ENCODE results near the gene KCNA10.

DNA sequence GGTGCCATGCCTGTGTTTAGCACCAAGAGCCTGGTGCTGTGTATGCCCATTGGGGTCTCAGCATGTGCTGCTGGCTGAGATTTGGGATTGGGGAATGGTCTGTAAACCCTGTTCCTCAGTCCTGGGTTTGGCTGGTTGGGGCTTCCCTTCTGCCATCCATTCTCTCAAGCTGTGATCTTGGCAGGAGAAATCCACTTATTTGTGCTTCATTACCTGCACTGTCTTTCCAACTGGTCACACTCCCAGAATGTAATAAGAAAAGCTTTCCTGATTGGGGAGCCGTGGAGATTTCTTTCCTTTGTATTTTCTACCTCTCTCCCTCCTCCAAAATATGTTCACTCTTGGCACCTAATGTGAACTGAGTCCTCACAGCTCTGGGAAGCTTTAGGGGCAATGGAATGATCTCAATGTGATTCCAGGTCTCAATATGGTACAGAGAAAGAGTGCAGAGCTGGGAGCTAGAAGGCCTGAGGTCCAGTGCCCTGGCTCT lies 23.0 kb upstream of the KCNA10 start:
- TF ChIP-seq CTCF (conservative IDR thresholded peaks at IDR 0.05; ENCODE audit: low read length) (no peak), EZH2phosphoT487 (IDR thresholded peaks at IDR 0.05; ENCODE audit: borderline replicate concordance, low read depth, low read length) (no peak)
